HCT116 (cell line): ENCODE measurements around the gene NALF2. TPM values are rescaled to one million over a fixed set of nuclear protein-coding genes. Genes with fewer than 3 reads are reported as not detected.

Experiments used
- ATAC-seq: fragments of 200-7000 bp; cut with Tn5 transposase; 2 replicates; pipeline ENCODE4 v1.9.1; 2020; ENCODE audit warnings: mild to moderate bottlenecking, moderate library complexity
- BruUV-seq: library from RNA; stranded (reverse); fragments of 400-500 nt; replicated peaks from 2 replicates; lab custom pipeline; 2021; lab: Mats Ljungman, UMichigan
- CTCF ChIA-PET: fragments of 300-600 bp; sonication (Branson Sonifier 250); formaldehyde crosslinking; loops from one replicate; lab custom pipeline; 2021; ENCODE audit warnings: antibody characterized with exemption; lab: Charles Lee
- POLR2A ChIA-PET: fragments of 300-600, 350-600 bp; sonication (Branson Sonifier 250); formaldehyde crosslinking; loops from one replicate; lab custom pipeline; 2021; ENCODE audit warnings: antibody characterized with exemption; lab: Charles Lee
- RAD21 ChIA-PET, 2 experiments: fragments of 300-600 bp; sonication (Branson Sonifier 250); formaldehyde crosslinking; loops; one replicate each; lab custom pipeline; 2023; ENCODE audit warnings: low total read pairs in 2 of 2; ENCODE audit not compliant: uncharacterized antibody in 2 of 2, unreplicated experiment in 2 of 2, low non-redundant PET in 1 of 2; lab: Charles Lee
- DNase-seq: peaks from one replicate; pipeline ENCODE4 v3.0.0-alpha.2; 2010; ENCODE audit warnings: low read depth, low spot score
- H2AFZ ChIP-seq: fragments of 200-600 bp; shearing (Covaris generic), sonication (generic); 2 replicates; pipeline ENCODE4 v1.6.1; 2017; ENCODE audit warnings: low read depth, mixed run types, mixed read lengths, antibody characterized with exemption, low read length; ENCODE audit not compliant: poor library complexity, severe bottlenecking
- H3K27ac ChIP-seq: 2 replicates; pipeline ENCODE4 v1.5.1; 2012; ENCODE audit warnings: low read depth, low read length
- H3K27me3 ChIP-seq: fragments of 200-600 bp; sonication (generic); 2 replicates; pipeline ENCODE4 v1.6.1; 2016; ENCODE audit warnings: mixed run types, low read length, mixed read lengths; ENCODE audit not compliant: insufficient read depth
- H3K36me3 ChIP-seq, 2 experiments: fragments of 200-500 bp in 1 of 2; fragments of 200-600 bp in 1 of 2; sonication (Bioruptor generic) in 1 of 2; sonication (generic) in 1 of 2; 2 replicates each; pipeline versions ENCODE4 v1.5.1 to v1.6.1; 2014 to 2016; ENCODE audit warnings: low read length in 2 of 2, inconsistent platforms in 1 of 2, mixed read lengths in 1 of 2, mixed run types in 1 of 2; ENCODE audit not compliant: insufficient read depth in 2 of 2, control insufficient read depth in 1 of 2
- H3K4me1 ChIP-seq, 2 experiments: fragments of 200-600 bp in 1 of 2; sonication (generic) in 1 of 2; 2 replicates each; pipeline versions ENCODE4 v1.5.1 to v1.6.1; 2012 to 2017; ENCODE audit warnings: low read length in 2 of 2, inconsistent platforms in 1 of 2, mild to moderate bottlenecking in 1 of 2, mixed read lengths in 1 of 2, mixed run types in 1 of 2, moderate library complexity in 1 of 2; ENCODE audit not compliant: insufficient read depth in 2 of 2, control insufficient read depth in 1 of 2
- H3K4me2 ChIP-seq: fragments of 200-600 bp; sonication (generic); 2 replicates; pipeline ENCODE4 v1.6.1; 2017; ENCODE audit warnings: mixed run types, low read length, mixed read lengths
- H3K4me3 ChIP-seq, 2 experiments: fragments of 200-600 bp in 1 of 2; sonication (generic) in 1 of 2; replicated peaks in 1 of 2; 2 replicates each; pipeline ENCODE4 v1.5.1; 2011 to 2016; ENCODE audit warnings: low read length in 2 of 2, control low read depth in 1 of 2, low read depth in 1 of 2, mild to moderate bottlenecking in 1 of 2, mixed read lengths in 1 of 2, mixed run types in 1 of 2
- H3K79me2 ChIP-seq: fragments of 200-600 bp; sonication (generic); 2 replicates; pipeline ENCODE4 v1.6.1; 2017; ENCODE audit warnings: mild to moderate bottlenecking, mixed run types, low read length, moderate library complexity, mixed read lengths; ENCODE audit not compliant: insufficient read depth
- H3K9ac ChIP-seq: fragments of 200-600 bp; sonication (generic); 2 replicates; pipeline ENCODE4 v1.6.1; 2016; ENCODE audit warnings: low read length, mixed read lengths
- H3K9me2 ChIP-seq: fragments of 200-600 bp; sonication (generic), shearing (Covaris generic); 2 replicates; pipeline ENCODE4 v1.6.1; 2017; ENCODE audit warnings: mixed run types, mild to moderate bottlenecking, moderate library complexity; ENCODE audit not compliant: insufficient read depth
- H3K9me3 ChIP-seq, 2 experiments: fragments of 200-500 bp in 1 of 2; fragments of 200-600 bp in 1 of 2; sonication (Bioruptor generic) in 1 of 2; sonication (generic) in 1 of 2; 2 replicates each; pipeline ENCODE4 v1.6.1; 2014 to 2017; ENCODE audit warnings: low read length in 2 of 2, mixed read lengths in 2 of 2, inconsistent platforms in 1 of 2, low read depth in 1 of 2, mild to moderate bottlenecking in 1 of 2, mixed run types in 1 of 2, moderate library complexity in 1 of 2; ENCODE audit not compliant: control insufficient read depth in 1 of 2, insufficient read depth in 1 of 2
- H4K20me1 ChIP-seq: fragments of 200-600 bp; sonication (generic), shearing (Covaris generic); 2 replicates; pipeline ENCODE4 v1.6.1; 2017; ENCODE audit warnings: mixed run types, mild to moderate bottlenecking, moderate library complexity; ENCODE audit not compliant: insufficient read depth
- ATF3 ChIP-seq: IDR thresholded peaks from 2 replicates; pipeline ENCODE4 v1.6.1; 2012
- EZH2 ChIP-seq: fragments of 200-600 bp; sonication (generic); IDR thresholded peaks from 2 replicates; pipeline ENCODE4 v1.6.1; 2017; ENCODE audit warnings: antibody characterized with exemption, mixed run types
- EZH2phosphoT487 ChIP-seq: fragments of 200-600 bp; IDR thresholded peaks from 2 replicates; pipeline ENCODE4 v1.6.1; 2018; ENCODE audit warnings: antibody characterized with exemption, borderline replicate concordance
- POLR2AphosphoS5 ChIP-seq: IDR thresholded peaks from 2 replicates; pipeline ENCODE4 v1.6.1; 2011; ENCODE audit warnings: mild to moderate bottlenecking, low read depth, low read length, moderate library complexity
- REST ChIP-seq: IDR thresholded peaks from 2 replicates; pipeline ENCODE4 v1.6.1; 2012; ENCODE audit warnings: low read depth
- SIN3A ChIP-seq: IDR thresholded peaks from 2 replicates; pipeline ENCODE4 v1.6.1; 2012; ENCODE audit warnings: low read depth
- YY1 ChIP-seq: IDR thresholded peaks from 2 replicates; pipeline ENCODE4 v1.6.1; 2011; ENCODE audit warnings: low read length, low read depth, moderate library complexity, mild to moderate bottlenecking; ENCODE audit not compliant: insufficient replicate concordance; ENCODE audit errors: extremely low read depth
- intact Hi-C: fragments of 100-400 bp; cut with micrococcal nuclease; formaldehyde crosslinking; loops from 2 replicates; pipeline ENCODE4 v1.10.0; 2022
- total RNA-seq: library from RNA; stranded (reverse); gene quantifications from one replicate; pipeline ENCODE4 v1.2.1, GENCODE V29; 2021; ENCODE audit not compliant: unreplicated experiment

The NALF2 gene
- total RNA-seq, 1 experiment from 2014 or later = 8.7 TPM

- intact Hi-C loops = no loop called here
- BruUV-seq = no TSS peak
- DNase-seq (no peak), ATAC-seq (peak; percentile 49; the same call in 1 of the 2 replicates)
- Histone ChIP-seq H3K27me3 (no peaks in the 10 kb centered on the region), H2AFZ (no peak overlapping the region), H3K4me2 (no peak overlapping the region), H3K9ac (no peak overlapping the region), H3K4me3 (no peak overlapping the region), H3K36me3 (no peaks in the 10 kb centered on the region), H4K20me1 (no peaks in the 10 kb centered on the region), H3K79me2 (no peaks in the 10 kb centered on the region), H3K27ac (no peak overlapping the region), H3K9me2 (no peaks in the 10 kb centered on the region), H3K9me3 (no peaks in the 10 kb centered on the region), H3K4me1 (no peaks in the 10 kb centered on the region)
- RAD21 ChIA-PET = no interaction called here
- POLR2A ChIA-PET = no interaction called here
- CTCF ChIA-PET = no interaction called here
- TF ChIP-seq SIN3A (no peak), EZH2phosphoT487 (no peak), YY1 (no peak), REST (no peak), EZH2 (no peak), ATF3 (no peak), POLR2AphosphoS5 (no peak)
These were observed 42.3 kb downstream of the NALF2 start for GRCh38 chrX:69546417-69546816.
